H1 (cell line): ENCODE results near the gene PSMB11. TPM values are rescaled to one million over a fixed set of nuclear protein-coding genes. Genes with fewer than 3 reads are reported as not detected.

Experiments
- CTCF ChIA-PET: fragments of 300-600 bp; sonication (Branson Sonifier 250); formaldehyde crosslinking; loops from one replicate; lab custom pipeline; 2021; ENCODE audit not compliant: partially characterized antibody; lab: Charles Lee
- POLR2A ChIA-PET: fragments of 300-600 bp; sonication (Branson Sonifier 250); formaldehyde crosslinking; loops from one replicate; lab custom pipeline; 2021; ENCODE audit warnings: inconsistent platforms; ENCODE audit not compliant: partially characterized antibody; lab: Charles Lee
- DNase-seq, 2 experiments: peaks; one replicate each; pipeline versions ENCODE4 v3.0.0 to v3.0.0-alpha.2; 2010 to 2022; ENCODE audit warnings: low spot score in 2 of 2, low read depth in 1 of 2, mixed read lengths in 1 of 2
- FAIRE-seq: peaks from 2 replicates; lab custom pipeline; 2011; peaks lifted over from hg19 to GRCh38; lab: Jason Lieb, UNC
- H2AFZ ChIP-seq: 2 replicates; pipeline ENCODE4 v1.8.1; 2012; ENCODE audit warnings: low read length, inconsistent platforms
- H2AK5ac ChIP-seq: 2 replicates; pipeline ENCODE4 v1.6.1; 2013; ENCODE audit warnings: low read depth, low read length
- H2BK120ac ChIP-seq: replicated peaks from 2 replicates; pipeline ENCODE3; 2013; ENCODE audit warnings: low read depth, low read length, inconsistent platforms
- H2BK12ac ChIP-seq: 2 replicates; pipeline ENCODE4 v1.6.1; 2013; ENCODE audit warnings: low read depth, low read length
- H2BK15ac ChIP-seq: 2 replicates; pipeline ENCODE4 v1.6.1; 2013; ENCODE audit warnings: low read length
- H2BK20ac ChIP-seq: 2 replicates; pipeline ENCODE4 v1.6.1; 2013; ENCODE audit warnings: low read length
- H2BK5ac ChIP-seq: 2 replicates; pipeline ENCODE4 v1.6.1; 2013; ENCODE audit warnings: low read depth, low read length
- H3K14ac ChIP-seq: 2 replicates; pipeline ENCODE4 v1.6.1; 2013; ENCODE audit warnings: inconsistent platforms; ENCODE audit not compliant: insufficient read length
- H3K18ac ChIP-seq: 2 replicates; pipeline ENCODE4 v1.6.1; 2013; ENCODE audit warnings: low read length; ENCODE audit errors: extremely low read depth
- H3K23ac ChIP-seq: 2 replicates; pipeline ENCODE4 v1.6.1; 2013; ENCODE audit warnings: inconsistent platforms; ENCODE audit not compliant: insufficient read length
- H3K23me2 ChIP-seq: 2 replicates; pipeline ENCODE4 v1.6.1; 2013; ENCODE audit warnings: low read depth, low read length
- H3K27ac ChIP-seq: 2 replicates; pipeline ENCODE4 v1.6.1; 2011; ENCODE audit warnings: low read depth, low read length, inconsistent platforms
- H3K27me3 ChIP-seq, 4 experiments: replicated peaks in 1 of 4; 1 replicate in 1 of 4; 2 replicates in 3 of 4; pipeline versions ENCODE4 v1.6.1 to v1.8.1; 2011 to 2013; ENCODE audit warnings: low read length in 3 of 4, mild to moderate bottlenecking in 3 of 4, inconsistent platforms in 2 of 4, mixed read lengths in 2 of 4, moderate library complexity in 1 of 4; ENCODE audit not compliant: control insufficient read depth in 3 of 4, insufficient read depth in 3 of 4; ENCODE audit errors: extremely low read depth in 1 of 4
- H3K36me3 ChIP-seq, 4 experiments: 2 replicates each; pipeline versions ENCODE4 v1.6.1 to v1.8.1; 2011 to 2013; ENCODE audit warnings: mild to moderate bottlenecking in 4 of 4, low read length in 3 of 4, moderate library complexity in 2 of 4, control low read depth in 1 of 4, inconsistent platforms in 1 of 4; ENCODE audit not compliant: insufficient read depth in 4 of 4, control insufficient read depth in 2 of 4
- H3K4ac ChIP-seq: replicated peaks from 2 replicates; pipeline ENCODE3; 2013; ENCODE audit warnings: low read length, low read depth, mixed read lengths, inconsistent platforms; ENCODE audit not compliant: insufficient read length
- H3K4me1 ChIP-seq, 4 experiments: replicated peaks in 1 of 4; 1 replicate in 1 of 4; 2 replicates in 3 of 4; pipeline versions ENCODE4 v1.6.1 to v1.8.1; 2011 to 2013; ENCODE audit warnings: low read length in 3 of 4, inconsistent platforms in 2 of 4, mixed read lengths in 1 of 4; ENCODE audit not compliant: insufficient read depth in 4 of 4, control insufficient read depth in 3 of 4
- H3K4me2 ChIP-seq, 2 experiments: 2 replicates each; pipeline versions ENCODE4 v1.6.1 to v1.8.1; 2011 to 2013; ENCODE audit warnings: low read depth in 2 of 2, low read length in 2 of 2, control low read depth in 1 of 2, inconsistent platforms in 1 of 2, mild to moderate bottlenecking in 1 of 2; ENCODE audit not compliant: insufficient read depth in 1 of 2
- H3K4me3 ChIP-seq, 4 experiments: fragments of 200-600, 300-600 bp in 1 of 4; sonication (generic), shearing (Covaris generic), sonication (Bioruptor Twin) in 1 of 4; 2 replicates each; pipeline versions ENCODE4 v1.5.1 to v1.8.1; 2011 to 2016; ENCODE audit warnings: low read length in 4 of 4, low read depth in 3 of 4, control low read depth in 2 of 4, inconsistent platforms in 2 of 4, mild to moderate bottlenecking in 2 of 4, mixed read lengths in 1 of 4, moderate library complexity in 1 of 4; ENCODE audit not compliant: insufficient read depth in 2 of 4; ENCODE audit errors: extremely low read depth in 1 of 4
- H3K56ac ChIP-seq: replicated peaks from 2 replicates; pipeline ENCODE3; 2013; ENCODE audit warnings: low read depth, mild to moderate bottlenecking, mixed read lengths, low read length, inconsistent platforms; ENCODE audit not compliant: insufficient read length
- H3K79me1 ChIP-seq: 2 replicates; pipeline ENCODE4 v1.6.1; 2013; ENCODE audit warnings: low read depth, low read length, control low read depth
- H3K79me2 ChIP-seq, 2 experiments: 2 replicates each; pipeline versions ENCODE4 v1.6.1 to v1.8.1; 2012 to 2013; ENCODE audit warnings: low read length in 2 of 2, mild to moderate bottlenecking in 2 of 2, inconsistent platforms in 1 of 2; ENCODE audit not compliant: insufficient read depth in 2 of 2, control insufficient read depth in 1 of 2
- H3K9ac ChIP-seq, 4 experiments: replicated peaks in 1 of 4; 1 replicate in 1 of 4; 2 replicates in 3 of 4; pipeline versions ENCODE4 v1.6.1 to v1.8.1; 2011 to 2013; ENCODE audit warnings: low read depth in 3 of 4, low read length in 3 of 4, control low read depth in 2 of 4, mild to moderate bottlenecking in 2 of 4, moderate library complexity in 2 of 4, inconsistent platforms in 1 of 4; ENCODE audit errors: extremely low read depth in 1 of 4
- H3K9me3 ChIP-seq, 2 experiments: 2 replicates each; pipeline versions ENCODE4 v1.6.1 to v1.8.1; 2012 to 2013; ENCODE audit warnings: mild to moderate bottlenecking in 2 of 2, moderate library complexity in 2 of 2, control low read depth in 1 of 2, inconsistent platforms in 1 of 2, low read depth in 1 of 2, low read length in 1 of 2, mixed read lengths in 1 of 2; ENCODE audit not compliant: insufficient read depth in 2 of 2
- H4K20me1 ChIP-seq, 2 experiments: replicated peaks in 1 of 2; 2 replicates each; pipeline versions ENCODE3 to v1.8.1; 2011 to 2013; ENCODE audit warnings: inconsistent platforms in 2 of 2, low read length in 2 of 2, mild to moderate bottlenecking in 1 of 2; ENCODE audit not compliant: insufficient read depth in 2 of 2, control insufficient read depth in 1 of 2
- H4K5ac ChIP-seq: 2 replicates; pipeline ENCODE4 v1.6.1; 2013; ENCODE audit warnings: low read length, low read depth, mixed read lengths, inconsistent platforms; ENCODE audit not compliant: insufficient read length
- H4K8ac ChIP-seq: 2 replicates; pipeline ENCODE4 v1.8.0; 2013; ENCODE audit warnings: mild to moderate bottlenecking, moderate library complexity, low read length, inconsistent platforms; ENCODE audit not compliant: insufficient read depth; ENCODE audit errors: extremely low read depth
- H4K91ac ChIP-seq: replicated peaks from 2 replicates; pipeline ENCODE3; 2013; ENCODE audit warnings: low read length, mixed read lengths, inconsistent platforms; ENCODE audit not compliant: insufficient read length
- KDM5A ChIP-seq: fragments of 200-600 bp; IDR thresholded peaks from 2 replicates; pipeline ENCODE4 v1.7.1; 2012; ENCODE audit warnings: mild to moderate bottlenecking, low read length, inconsistent platforms, mixed read lengths
- POLR2A ChIP-seq, 2 experiments: IDR thresholded peaks; 1 replicate in 1 of 2; 2 replicates in 1 of 2; pipeline ENCODE4 v1.6.1; 2011; ENCODE audit warnings: low read depth in 2 of 2, low read length in 2 of 2, mild to moderate bottlenecking in 2 of 2; ENCODE audit errors: control extremely low read depth in 1 of 2
- WGBS, 2 experiments: shearing (Covaris generic) in 1 of 2; methylation state at CpG; one replicate each; pipeline versions ENCODE4 v1.1.6 to v1.1.7; 2013 to 2015; ENCODE audit warnings: low lambda C conversion rate in 2 of 2, mixed read lengths in 2 of 2, inconsistent platforms in 1 of 2, low coverage in 1 of 2, missing lambda C conversion rate in 1 of 2; ENCODE audit not compliant: insufficient replicate concordance in 2 of 2, insufficient coverage in 1 of 2, insufficient read length in 1 of 2; ENCODE audit errors: extremely low coverage in 1 of 2, missing lambda C conversion rate in 1 of 2; 5-methylcytosine and 5-hydroxymethylcytosine counted together
- polyA plus RNA-seq, 7 experiments: library from polyadenylated mRNA; depleted of rRNA in 3 of 7; stranded (reverse) in 5 of 7; unstranded in 2 of 7; fragments of >200 nt in 5 of 7; fragments of 200-250 nt in 2 of 7; gene quantifications; 1 replicate in 5 of 7; 2 replicates in 1 of 7; 4 replicates in 1 of 7; pipeline versions ENCODE4 v1.2.1 to v1.2.3, GENCODE V29; 2011 to 2013; ENCODE audit warnings: missing spikeins in 2 of 7, mixed read lengths in 2 of 7
- total RNA-seq: library from RNA; stranded (reverse); fragmentation: NEBNext Ultra II Directional; extraction: Animal tissue kit (Norgen Biotek cat#: 25700); gene quantifications from 2 replicates; pipeline ENCODE4 v1.2.1, GENCODE V29; 2021

The PSMB11 gene
- total and polyA plus RNA-seq, 2 of the 8 experiments (the other 6 are each of a cell fraction or from before 2014, with no cell fraction given) = not detected

- H3K9ac ChIP-seq = no peak overlapping the region
- no peak overlapping the region for H3K4ac ChIP-seq
- H3K27ac ChIP-seq = no peak overlapping the region
- no peak for FAIRE-seq
- no peak overlapping the region for H4K5ac ChIP-seq
- H2AK5ac ChIP-seq = no peak overlapping the region
- H2BK120ac ChIP-seq = no peak overlapping the region
- ChIA-PET POLR2A (interaction anchor here (0.6 to 6.2 kb wide), 32 partner anchors 8 to 367 kb away, joined by 3 to 65 read pairs (median 6); partner anchors contain the start of genes ACIN1, AJUBA, C14orf119 and HAUS4), CTCF (interaction anchor here (0.6 to 29.2 kb wide), 40 partner anchors 9 to 295 kb away, joined by 3 to 785 read pairs (median 4); partner anchors contain the start of genes AJUBA, CEBPE, PSMB11 and RBM23)
- H3K79me1 ChIP-seq = no peaks in the 10 kb centered on the region; the same call in 1 of the 2 replicates
- peaks cover 29 to 49% (median 41%) of the 10 kb centered on the region in 4 experiments for H3K36me3 ChIP-seq
- no peak overlapping the region for H2BK15ac ChIP-seq
- no peak overlapping the region for H3K4me2 ChIP-seq
- no peak overlapping the region for H3K18ac ChIP-seq
- no peaks in the 10 kb centered on the region; a peak in 1 of 4 replicates for H3K79me2 ChIP-seq
- no peak overlapping the region for H4K8ac ChIP-seq
- H4K91ac ChIP-seq = no peak overlapping the region
- 94% methylated on average over 32 of the region's 32 CpGs; no CpG with 5 or more reads in 1 of the 2 experiments for WGBS, 2 experiments
- H2BK12ac ChIP-seq = no peak overlapping the region
- H2AFZ ChIP-seq = no peak overlapping the region
- no peak for DNase-seq
- no peak overlapping the region for H2BK5ac ChIP-seq
- no peaks in the 10 kb centered on the region for H3K9me3 ChIP-seq
- H3K56ac ChIP-seq = no peak overlapping the region
- H3K27me3 ChIP-seq = no peaks in the 10 kb centered on the region; a peak in 1 of 7 replicates
- H4K20me1 ChIP-seq = peaks cover 6 to 8% of the 10 kb centered on the region in 2 experiments
- H3K14ac ChIP-seq = no peak overlapping the region
- H3K23ac ChIP-seq = no peak overlapping the region
- H2BK20ac ChIP-seq = no peak overlapping the region
- H3K4me1 ChIP-seq = peaks cover 0 to 15% (median 4%) of the 10 kb centered on the region in 4 experiments; a peak in 4 of 7 replicates
- TF ChIP-seq POLR2A (IDR thresholded peaks at IDR 0.05; ENCODE audit: control extremely low read depth in 1 of 2, low read depth in 2 of 2, low read length in 2 of 2) (peak; percentile 31 to 42; a peak in 2 of 3 replicates), KDM5A (no peak)
- TF ChIP-seq, all 59 proteins: peak for 1
- peaks cover 12% of the 10 kb centered on the region for H3K23me2 ChIP-seq
- H3K4me3 ChIP-seq = no peak overlapping the region
These were observed 16.9 kb downstream of the PSMB11 start for GRCh38 chr14:23058654-23059504.
